Suprapubic skin (tissue), 4 donors: Measurements from ENCODE around the gene PRR7. TPM values are rescaled to one million over a fixed set of nuclear protein-coding genes. Genes with fewer than 3 reads are reported as not detected.

Experiments used
- DNase-seq, 2 donors: peaks; one replicate each; pipeline ENCODE4 v3.0.0-alpha.2; 2019; ENCODE audit warnings: low spot score in 2 of 2
- H3K27ac ChIP-seq: fragments of 200-600 bp; sonication (generic); one replicate; pipeline ENCODE4 v1.5.1; 2019
- H3K27me3 ChIP-seq: fragments of 200-600 bp; sonication (generic); one replicate; pipeline ENCODE4 v1.5.1; 2019
- H3K36me3 ChIP-seq: fragments of 200-600 bp; sonication (generic); one replicate; pipeline ENCODE4 v1.5.1; 2019
- H3K4me1 ChIP-seq: fragments of 200-600 bp; sonication (generic); one replicate; pipeline ENCODE4 v1.5.1; 2019
- H3K4me3 ChIP-seq: fragments of 200-600 bp; sonication (generic); one replicate; pipeline ENCODE4 v1.5.1; 2019; ENCODE audit warnings: mild to moderate bottlenecking
- H3K9me3 ChIP-seq: fragments of 200-600 bp; sonication (generic); one replicate; pipeline ENCODE4 v1.5.1; 2019
- CTCF ChIP-seq, 2 donors: fragments of 200-600 bp in 1 of 2; fragments of 450-650 bp in 1 of 2; sonication (generic) in 1 of 2; IDR thresholded peaks; one replicate each; pipeline ENCODE4 v1.5.1; 2016 to 2019; ENCODE audit warnings: antibody characterized with exemption in 2 of 2, mild to moderate bottlenecking in 1 of 2, moderate library complexity in 1 of 2
- EP300 ChIP-seq: sonication (generic); formaldehyde crosslinking; IDR thresholded peaks from one replicate; pipeline ENCODE4 v1.6.1; 2017; ENCODE audit warnings: antibody characterized with exemption
- POLR2A ChIP-seq, 2 donors: fragments of 450-650 bp; IDR thresholded peaks; one replicate each; pipeline ENCODE4 v1.6.1; 2017; ENCODE audit warnings: antibody characterized with exemption in 2 of 2, mild to moderate bottlenecking in 2 of 2, moderate library complexity in 2 of 2
- POLR2AphosphoS5 ChIP-seq, 3 donors: sonication (generic); formaldehyde crosslinking; IDR thresholded peaks; one replicate each; pipeline ENCODE4 v1.6.1; 2017; ENCODE audit warnings: antibody characterized with exemption in 3 of 3
- WGBS: methylation state at CpG from one replicate; pipeline ENCODE4 v1.1.5; 2018; 5-methylcytosine and 5-hydroxymethylcytosine counted together
- total RNA-seq, 4 donors: library from RNA; depleted of rRNA; stranded (reverse); fragments of >200 nt; gene quantifications; one replicate each; pipeline ENCODE4 v1.1.0, GENCODE V29; 2016

Gene PRR7
- total RNA-seq, 4 donors from 2014 or later: 5.7 to 9.8 (median 7.8) TPM

- Histone ChIP-seq H3K36me3 (peaks cover 54% of the 10 kb centered on the region), H3K27me3 (no peaks in the 10 kb centered on the region), H3K4me1 (peaks cover 71% of the 10 kb centered on the region), H3K9me3 (no peaks in the 10 kb centered on the region), H3K4me3 (no peak overlapping the region), H3K27ac (no peak overlapping the region)
- 65% methylated on average over 4 of the region's 18 CpGs for WGBS
- DNase-seq: no peak
- TF ChIP-seq CTCF (IDR thresholded peaks at IDR 0.05) (no peak), POLR2AphosphoS5 (IDR thresholded peaks at IDR 0.05) (no peak), POLR2A (IDR thresholded peaks at IDR 0.05) (no peak)
Measured at GRCh38 chr5:177432143-177432838, 14.3 kb upstream of the PRR7 start.

DNA sequence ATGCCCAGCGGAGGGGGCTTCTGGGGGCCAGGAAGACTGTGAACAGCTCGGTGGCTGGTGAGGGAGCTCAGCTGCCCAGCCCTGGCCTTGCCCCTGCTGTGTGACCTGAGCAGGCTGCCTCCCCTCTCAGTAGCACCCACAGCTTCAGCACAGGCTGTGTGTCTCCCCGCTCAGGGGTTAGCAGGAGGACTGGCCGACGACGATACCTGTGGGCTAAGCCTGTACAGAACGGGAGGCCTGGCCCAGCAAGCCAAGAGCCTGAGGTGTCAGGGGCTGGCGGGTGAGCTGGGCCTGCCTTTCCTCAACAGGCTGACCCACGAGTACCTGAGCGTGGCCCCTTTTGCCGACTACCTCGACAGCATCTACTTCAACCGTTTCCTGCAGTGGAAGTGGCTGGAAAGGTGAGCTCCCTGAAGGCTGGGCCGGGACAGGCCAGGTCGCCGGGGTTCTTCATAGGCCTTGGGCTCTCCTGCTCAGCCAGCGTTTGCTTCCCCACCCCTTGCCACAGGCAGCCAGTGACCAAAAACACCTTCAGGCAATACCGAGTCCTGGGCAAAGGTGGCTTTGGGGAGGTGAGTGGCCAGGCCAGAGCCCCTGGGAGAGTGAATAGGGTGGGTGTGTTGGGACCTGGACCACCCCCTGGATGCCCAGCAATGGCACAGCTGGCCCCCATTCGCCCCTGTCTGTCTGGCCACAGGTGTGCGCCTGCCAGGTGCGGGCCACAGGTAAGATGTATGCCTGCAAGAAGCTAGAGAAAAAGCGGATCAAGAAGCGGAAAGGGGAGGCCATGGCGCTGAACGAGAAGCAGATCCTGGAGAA, 13.6 kb upstream of the PRR7 start:
- Histone ChIP-seq H3K4me1 (peaks cover 63% of the 10 kb centered on the region), H3K36me3 (peaks cover 62% of the 10 kb centered on the region), H3K27ac (no peak overlapping the region), H3K27me3 (no peaks in the 10 kb centered on the region), H3K4me3 (no peak overlapping the region), H3K9me3 (no peaks in the 10 kb centered on the region)
- DNase-seq: no peak
- WGBS: 79% methylated on average over 22 of the region's 25 CpGs
- TF ChIP-seq POLR2AphosphoS5 (IDR thresholded peaks at IDR 0.05) (no peak), CTCF (IDR thresholded peaks at IDR 0.05) (no peak), POLR2A (IDR thresholded peaks at IDR 0.05) (no peak), EP300 (no peak)

DNA sequence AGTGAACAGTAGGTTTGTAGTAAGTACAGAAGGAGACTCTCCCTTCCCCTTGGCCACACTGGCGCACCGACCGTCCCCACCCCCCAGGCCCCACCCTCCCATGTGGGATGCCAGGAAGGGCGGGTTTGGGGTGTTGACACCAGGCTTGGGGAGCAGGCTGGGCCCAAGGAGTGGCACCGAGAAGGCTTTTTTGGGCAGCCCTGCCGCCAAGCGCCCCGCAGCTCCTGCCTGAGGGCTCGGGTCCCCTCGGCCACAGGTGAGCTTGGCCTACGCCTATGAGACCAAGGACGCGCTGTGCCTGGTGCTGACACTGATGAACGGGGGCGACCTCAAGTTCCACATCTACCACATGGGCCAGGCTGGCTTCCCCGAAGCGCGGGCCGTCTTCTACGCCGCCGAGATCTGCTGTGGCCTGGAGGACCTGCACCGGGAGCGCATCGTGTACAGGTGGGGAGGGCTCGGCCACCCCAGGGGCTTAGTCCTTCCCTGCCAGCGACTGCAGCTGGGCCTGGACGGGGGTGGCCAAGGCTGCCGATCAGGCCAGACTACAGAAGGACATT, 12.9 kb upstream of the PRR7 start:
- no peaks in the 10 kb centered on the region for H3K27me3 ChIP-seq
- H3K4me3 ChIP-seq: no peak overlapping the region
- H3K4me1 ChIP-seq: peaks cover 56% of the 10 kb centered on the region
- H3K36me3 ChIP-seq: peaks cover 62% of the 10 kb centered on the region
- DNase-seq: no peak
- 82% methylated on average over 5 of the region's 29 CpGs for WGBS
- no peak overlapping the region for H3K27ac ChIP-seq
- TF ChIP-seq EP300: no peak
- no peak for TF ChIP-seq POLR2A (IDR thresholded peaks at IDR 0.05)
- no peak for TF ChIP-seq POLR2AphosphoS5 (IDR thresholded peaks at IDR 0.05)
- no peak for TF ChIP-seq CTCF (IDR thresholded peaks at IDR 0.05)
- no peaks in the 10 kb centered on the region for H3K9me3 ChIP-seq

GRCh38 chr5:177434437-177434836, 12.2 kb upstream of the PRR7 start:
- no peak for DNase-seq
- WGBS: 90% methylated on average over 2 of the region's 8 CpGs
- H3K4me1 ChIP-seq: peaks cover 49% of the 10 kb centered on the region
- H3K9me3 ChIP-seq: no peaks in the 10 kb centered on the region
- no peak overlapping the region for H3K4me3 ChIP-seq
- no peak overlapping the region for H3K27ac ChIP-seq
- H3K27me3 ChIP-seq: no peaks in the 10 kb centered on the region
- peaks cover 62% of the 10 kb centered on the region for H3K36me3 ChIP-seq
- TF ChIP-seq EP300: no peak
- no peak for TF ChIP-seq CTCF (IDR thresholded peaks at IDR 0.05)
- TF ChIP-seq POLR2AphosphoS5 (IDR thresholded peaks at IDR 0.05): no peak
- no peak for TF ChIP-seq POLR2A (IDR thresholded peaks at IDR 0.05)
